ENCODE data around the gene VPS8.

GRCh38 chr3:185042312-185043050 is 230.5 kb downstream of the VPS8 start:
- TF ChIP-seq, protein P1, sequence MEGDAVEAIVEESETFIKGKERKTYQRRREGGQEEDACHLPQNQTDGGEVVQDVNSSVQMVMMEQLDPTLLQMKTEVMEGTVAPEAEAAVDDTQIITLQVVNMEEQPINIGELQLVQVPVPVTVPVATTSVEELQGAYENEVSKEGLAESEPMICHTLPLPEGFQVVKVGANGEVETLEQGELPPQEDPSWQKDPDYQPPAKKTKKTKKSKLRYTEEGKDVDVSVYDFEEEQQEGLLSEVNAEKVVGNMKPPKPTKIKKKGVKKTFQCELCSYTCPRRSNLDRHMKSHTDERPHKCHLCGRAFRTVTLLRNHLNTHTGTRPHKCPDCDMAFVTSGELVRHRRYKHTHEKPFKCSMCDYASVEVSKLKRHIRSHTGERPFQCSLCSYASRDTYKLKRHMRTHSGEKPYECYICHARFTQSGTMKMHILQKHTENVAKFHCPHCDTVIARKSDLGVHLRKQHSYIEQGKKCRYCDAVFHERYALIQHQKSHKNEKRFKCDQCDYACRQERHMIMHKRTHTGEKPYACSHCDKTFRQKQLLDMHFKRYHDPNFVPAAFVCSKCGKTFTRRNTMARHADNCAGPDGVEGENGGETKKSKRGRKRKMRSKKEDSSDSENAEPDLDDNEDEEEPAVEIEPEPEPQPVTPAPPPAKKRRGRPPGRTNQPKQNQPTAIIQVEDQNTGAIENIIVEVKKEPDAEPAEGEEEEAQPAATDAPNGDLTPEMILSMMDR (IDR thresholded peaks at IDR 0.05; ENCODE audit: insufficient read depth, low read length): no peak
- no peak for TF ChIP-seq POLR2AphosphoS5 (IDR thresholded peaks at IDR 0.05; ENCODE audit: low read depth)
- no peak for TF ChIP-seq REST (IDR thresholded peaks at IDR 0.05; ENCODE audit: insufficient replicate concordance, low read depth)
